Measurements from ENCODE around the gene SPAG16.

The SPAG16 gene

GRCh38 chr2:214066862-214067261 lies 782.6 kb downstream of the SPAG16 start:
- no peaks in the 10 kb centered on the region for H3K27me3 ChIP-seq (ENCODE audit: insufficient read depth, poor library complexity, severe bottlenecking)

GRCh38 chr2:214069254-214069653 lies 785.0 kb downstream of the SPAG16 start:
- Histone ChIP-seq H3K27ac (replicated peaks) (no peak overlapping the region), H3K4me3 (replicated peaks; ENCODE audit: insufficient read depth, low read length) (no peak overlapping the region), H3K27me3 (ENCODE audit: insufficient read depth, poor library complexity, severe bottlenecking) (no peaks in the 10 kb centered on the region)
- DNase-seq (ENCODE audit: low read depth in 1 of 2, low spot score in 1 of 2) = no peak
- no peak for TF ChIP-seq REST (IDR thresholded peaks at IDR 0.05; ENCODE audit: insufficient replicate concordance, low read depth)

More at GRCh38 chr2:214066862-214067261, 782.6 kb downstream of the SPAG16 start:
- no peak for DNase-seq (ENCODE audit: low read depth in 1 of 2, low spot score in 1 of 2)
- Histone ChIP-seq H3K4me3 (replicated peaks; ENCODE audit: insufficient read depth, low read length) (no peak overlapping the region), H3K27ac (replicated peaks) (no peak overlapping the region)
- no peak for TF ChIP-seq POLR2AphosphoS5 (IDR thresholded peaks at IDR 0.05; ENCODE audit: low read depth)
- no peak for TF ChIP-seq SPI1 (IDR thresholded peaks at IDR 0.05; ENCODE audit: borderline replicate concordance, low read depth)
- no peak for TF ChIP-seq GABPA (IDR thresholded peaks at IDR 0.05; ENCODE audit: low read depth)
- no peak for TF ChIP-seq REST (IDR thresholded peaks at IDR 0.05; ENCODE audit: insufficient replicate concordance, low read depth)

- H3K4me3 ChIP-seq (replicated peaks; ENCODE audit: insufficient read depth, low read length) = no peak overlapping the region
- TF ChIP-seq CTCF (IDR thresholded peaks at IDR 0.05; ENCODE audit: insufficient read depth, low read length) (no peak), POLR2AphosphoS5 (IDR thresholded peaks at IDR 0.05; ENCODE audit: low read depth) (no peak), SPI1 (IDR thresholded peaks at IDR 0.05; ENCODE audit: borderline replicate concordance, low read depth) (no peak)
- DNase-seq (ENCODE audit: low read depth in 1 of 2, low spot score in 1 of 2) = no peak
- no peaks in the 10 kb centered on the region for H3K27me3 ChIP-seq (ENCODE audit: insufficient read depth, poor library complexity, severe bottlenecking)
- H3K27ac ChIP-seq (replicated peaks) = no peak overlapping the region
Observed at GRCh38 chr2:214075456-214075855, 791.2 kb downstream of the SPAG16 start.

- H3K27me3 ChIP-seq (ENCODE audit: insufficient read depth, poor library complexity, severe bottlenecking) = no peaks in the 10 kb centered on the region
- H3K27ac ChIP-seq (replicated peaks) = no peak overlapping the region
- DNase-seq (ENCODE audit: low read depth in 1 of 2, low spot score in 1 of 2) = no peak
- no peak overlapping the region for H3K4me3 ChIP-seq (replicated peaks; ENCODE audit: insufficient read depth, low read length)
- TF ChIP-seq REST (IDR thresholded peaks at IDR 0.05; ENCODE audit: insufficient replicate concordance, low read depth) (no peak), CTCF (IDR thresholded peaks at IDR 0.05; ENCODE audit: insufficient read depth, low read length) (no peak), POLR2AphosphoS5 (IDR thresholded peaks at IDR 0.05; ENCODE audit: low read depth) (no peak), SPI1 (IDR thresholded peaks at IDR 0.05; ENCODE audit: borderline replicate concordance, low read depth) (no peak), GABPA (IDR thresholded peaks at IDR 0.05; ENCODE audit: low read depth) (no peak)
Observed at GRCh38 chr2:214076527-214076926, 792.3 kb downstream of the SPAG16 start.

Data from HL-60 (cell line).